Kidney (tissue), 14 donors: ENCODE data around the gene CTRL. TPM values are rescaled to one million over a fixed set of nuclear protein-coding genes. Genes with fewer than 3 reads are reported as not detected.
A peak's percentile ranks its signal among the peaks of the same experiment; 100 is the strongest.

ENCODE experiments used
- DNase-seq, 5 donors: peaks; one replicate each; pipeline ENCODE4 v3.0.0-alpha.2; 2013 to 2020
- FAIRE-seq: peaks from 2 replicates; lab custom pipeline; 2012; peaks lifted over from hg19 to GRCh38; lab: Jason Lieb, UNC
- H3K27ac ChIP-seq, 2 donors: one replicate each; pipeline ENCODE4 v1.7.0; 2013; ENCODE audit warnings: low read depth in 2 of 2, low read length in 2 of 2, inconsistent platforms in 1 of 2
- H3K27me3 ChIP-seq: one replicate; pipeline ENCODE4 v1.7.1; 2013; ENCODE audit warnings: low read length, inconsistent platforms; ENCODE audit not compliant: control insufficient read depth, insufficient read depth
- H3K36me3 ChIP-seq, 3 donors: one replicate each; pipeline versions ENCODE4 v1.7.0 to v1.7.1; 2013; ENCODE audit warnings: low read length in 3 of 3, control low read depth in 1 of 3, inconsistent platforms in 1 of 3; ENCODE audit not compliant: insufficient read depth in 3 of 3, control insufficient read depth in 2 of 3
- H3K4me1 ChIP-seq, 3 donors: one replicate each; pipeline versions ENCODE4 v1.7.0 to v1.7.1; 2013; ENCODE audit warnings: low read length in 3 of 3, inconsistent platforms in 1 of 3, low read depth in 1 of 3; ENCODE audit not compliant: control insufficient read depth in 2 of 3, insufficient read depth in 2 of 3
- H3K4me3 ChIP-seq, 3 donors: one replicate each; pipeline versions ENCODE4 v1.7.0 to v1.8.1; 2013; ENCODE audit warnings: low read length in 3 of 3, control low read depth in 1 of 3, inconsistent platforms in 1 of 3
- H3K9ac ChIP-seq, 3 donors: one replicate each; pipeline versions ENCODE4 v1.7.0 to v1.7.1; 2013; ENCODE audit warnings: low read length in 3 of 3, control low read depth in 1 of 3, inconsistent platforms in 1 of 3
- H3K9me3 ChIP-seq, 3 donors: one replicate each; pipeline versions ENCODE4 v1.7.0 to v1.7.1; 2013; ENCODE audit warnings: low read length in 3 of 3, control low read depth in 1 of 3, inconsistent platforms in 1 of 3; ENCODE audit not compliant: control insufficient read depth in 2 of 3, insufficient read depth in 1 of 3
- CTCF ChIP-seq: IDR thresholded peaks from 3 replicates; pipeline ENCODE4 v1.5.1; 2012; ENCODE audit warnings: mild to moderate bottlenecking, moderate library complexity, borderline replicate concordance; ENCODE audit not compliant: insufficient read depth; ENCODE audit errors: extremely low read depth
- intact Hi-C: fragments of 100-400 bp; cut with DNase I; formaldehyde crosslinking; loops from one replicate; pipeline ENCODE4 v1.11.1; 2022
- polyA plus RNA-seq: library from polyadenylated mRNA; stranded (reverse); fragments of 350-450 nt; fragmentation: Illumina TruSeq; extraction: RNeasy Lipid Tissue Mini Kit (QIAGEN cat#74804); gene quantifications from one replicate; pipeline ENCODE4 v1.2.3, GENCODE V29; 2014; ENCODE audit warnings: low read depth, low replicate concordance; ENCODE audit not compliant: insufficient read depth
- total RNA-seq: library from RNA; stranded (reverse); fragmentation: NEBNext Ultra II Directional; extraction: Animal tissue kit (Norgen Biotek cat#: 25700); gene quantifications from one replicate; pipeline ENCODE4 v1.2.1, GENCODE V29; 2021
- donor health status: control.
- donor health status: control.
- donor health status: control.
- donor health status: control.
- donor health status: control.
- donor health status: DM: yes; HTN: yes; CAD: no.
- donor health status: Normal renal cell carcinoma (clear cell type).

CTRL gene
- total and polyA plus RNA-seq, 2 donors from 2014 or later: 0.69 TPM; not detected in 1

- no peak for TF ChIP-seq CTCF
- Histone ChIP-seq H3K4me1 (no peaks in the 10 kb centered on the region), H3K36me3 (peaks cover 0 to 56% (median 15%) of the 10 kb centered on the region in 3 donors), H3K9ac (no peak overlapping the region), H3K4me3 (no peak overlapping the region), H3K27ac (no peak overlapping the region), H3K27me3 (no peaks in the 10 kb centered on the region), H3K9me3 (no peaks in the 10 kb centered on the region)
- FAIRE-seq (no peak), DNase-seq (peak in 1 of 5 donors; percentile 74)
- intact Hi-C loops: no loop called here
These were observed 18.0 kb upstream of the CTRL start for GRCh38 chr16:67949645-67950044.

GRCh38 chr16:67948015-67948414 lies 16.4 kb upstream of the CTRL start:
- FAIRE-seq (no peak), DNase-seq (no peak)
- no peak for TF ChIP-seq CTCF
- H3K27ac ChIP-seq: no peak overlapping the region
- H3K4me3 ChIP-seq: no peak overlapping the region
- H3K27me3 ChIP-seq: no peaks in the 10 kb centered on the region
- H3K9me3 ChIP-seq: no peaks in the 10 kb centered on the region
- H3K9ac ChIP-seq: no peak overlapping the region
- peaks cover 0 to 51% (median 13%) of the 10 kb centered on the region in 3 donors for H3K36me3 ChIP-seq
- no peaks in the 10 kb centered on the region for H3K4me1 ChIP-seq
- intact Hi-C loops: no loop called here

- DNase-seq: no peak
- H3K9ac ChIP-seq: no peak overlapping the region
- H3K27me3 ChIP-seq: no peaks in the 10 kb centered on the region
- intact Hi-C loops: no loop called here
- H3K36me3 ChIP-seq: peaks cover 0 to 52% (median 13%) of the 10 kb centered on the region in 3 donors
- H3K4me3 ChIP-seq: no peak overlapping the region
- no peak for FAIRE-seq
- H3K9me3 ChIP-seq: no peaks in the 10 kb centered on the region
- H3K4me1 ChIP-seq: no peaks in the 10 kb centered on the region
- H3K27ac ChIP-seq: no peak overlapping the region
- TF ChIP-seq CTCF: no peak
These were observed 15.4 kb upstream of the CTRL start for GRCh38 chr16:67946966-67947558.
